NB4 (cell line): ENCODE measurements around the gene CLPTM1L.

ENCODE experiments used
- CTCF ChIP-seq: IDR thresholded peaks from one replicate; pipeline ENCODE4 v1.5.1; 2012; ENCODE audit warnings: low read depth, low read length
- MAX ChIP-seq: IDR thresholded peaks from 2 replicates; pipeline ENCODE4 v1.6.1; 2011; ENCODE audit warnings: low read depth, low read length
- MYC ChIP-seq: IDR thresholded peaks from 2 replicates; pipeline ENCODE4 v1.6.1; 2011; ENCODE audit warnings: low read depth, low read length
- POLR2A ChIP-seq: IDR thresholded peaks from 2 replicates; pipeline ENCODE4 v1.6.1; 2011; ENCODE audit warnings: mild to moderate bottlenecking; ENCODE audit not compliant: insufficient read length; ENCODE audit errors: extremely low read depth

GRCh38 chr5:1387876-1388275 lies 43.0 kb upstream of the CLPTM1L start:
- no peak for TF ChIP-seq POLR2A
- no peak for TF ChIP-seq MAX
- no peak for TF ChIP-seq CTCF
- TF ChIP-seq MYC = no peak
